HCT116 (cell line): ENCODE measurements around the gene CHL1. TPM values are rescaled to one million over a fixed set of nuclear protein-coding genes. Genes with fewer than 3 reads are reported as not detected.

Source experiments
- ATAC-seq: fragments of 200-7000 bp; cut with Tn5 transposase; 2 replicates; pipeline ENCODE4 v1.9.1; 2020; ENCODE audit warnings: mild to moderate bottlenecking, moderate library complexity
- BruUV-seq: library from RNA; stranded (reverse); fragments of 400-500 nt; replicated peaks from 2 replicates; lab custom pipeline; 2021; lab: Mats Ljungman, UMichigan
- CTCF ChIA-PET: fragments of 300-600 bp; sonication (Branson Sonifier 250); formaldehyde crosslinking; loops from one replicate; lab custom pipeline; 2021; ENCODE audit warnings: antibody characterized with exemption; lab: Charles Lee
- POLR2A ChIA-PET: fragments of 300-600, 350-600 bp; sonication (Branson Sonifier 250); formaldehyde crosslinking; loops from one replicate; lab custom pipeline; 2021; ENCODE audit warnings: antibody characterized with exemption; lab: Charles Lee
- RAD21 ChIA-PET, 2 experiments: fragments of 300-600 bp; sonication (Branson Sonifier 250); formaldehyde crosslinking; loops; one replicate each; lab custom pipeline; 2023; ENCODE audit warnings: low total read pairs in 2 of 2; ENCODE audit not compliant: uncharacterized antibody in 2 of 2, unreplicated experiment in 2 of 2, low non-redundant PET in 1 of 2; lab: Charles Lee
- DNase-seq: peaks from one replicate; pipeline ENCODE4 v3.0.0-alpha.2; 2010; ENCODE audit warnings: low read depth, low spot score
- H2AFZ ChIP-seq: fragments of 200-600 bp; shearing (Covaris generic), sonication (generic); 2 replicates; pipeline ENCODE4 v1.6.1; 2017; ENCODE audit warnings: low read depth, mixed run types, mixed read lengths, antibody characterized with exemption, low read length; ENCODE audit not compliant: poor library complexity, severe bottlenecking
- H3K27ac ChIP-seq: 2 replicates; pipeline ENCODE4 v1.5.1; 2012; ENCODE audit warnings: low read depth, low read length
- H3K27me3 ChIP-seq: fragments of 200-600 bp; sonication (generic); 2 replicates; pipeline ENCODE4 v1.6.1; 2016; ENCODE audit warnings: mixed run types, low read length, mixed read lengths; ENCODE audit not compliant: insufficient read depth
- H3K36me3 ChIP-seq, 2 experiments: fragments of 200-500 bp in 1 of 2; fragments of 200-600 bp in 1 of 2; sonication (Bioruptor generic) in 1 of 2; sonication (generic) in 1 of 2; 2 replicates each; pipeline versions ENCODE4 v1.5.1 to v1.6.1; 2014 to 2016; ENCODE audit warnings: low read length in 2 of 2, inconsistent platforms in 1 of 2, mixed read lengths in 1 of 2, mixed run types in 1 of 2; ENCODE audit not compliant: insufficient read depth in 2 of 2, control insufficient read depth in 1 of 2
- H3K4me1 ChIP-seq, 2 experiments: fragments of 200-600 bp in 1 of 2; sonication (generic) in 1 of 2; 2 replicates each; pipeline versions ENCODE4 v1.5.1 to v1.6.1; 2012 to 2017; ENCODE audit warnings: low read length in 2 of 2, inconsistent platforms in 1 of 2, mild to moderate bottlenecking in 1 of 2, mixed read lengths in 1 of 2, mixed run types in 1 of 2, moderate library complexity in 1 of 2; ENCODE audit not compliant: insufficient read depth in 2 of 2, control insufficient read depth in 1 of 2
- H3K4me2 ChIP-seq: fragments of 200-600 bp; sonication (generic); 2 replicates; pipeline ENCODE4 v1.6.1; 2017; ENCODE audit warnings: mixed run types, low read length, mixed read lengths
- H3K4me3 ChIP-seq, 2 experiments: fragments of 200-600 bp in 1 of 2; sonication (generic) in 1 of 2; replicated peaks in 1 of 2; 2 replicates each; pipeline ENCODE4 v1.5.1; 2011 to 2016; ENCODE audit warnings: low read length in 2 of 2, control low read depth in 1 of 2, low read depth in 1 of 2, mild to moderate bottlenecking in 1 of 2, mixed read lengths in 1 of 2, mixed run types in 1 of 2
- H3K79me2 ChIP-seq: fragments of 200-600 bp; sonication (generic); 2 replicates; pipeline ENCODE4 v1.6.1; 2017; ENCODE audit warnings: mild to moderate bottlenecking, mixed run types, low read length, moderate library complexity, mixed read lengths; ENCODE audit not compliant: insufficient read depth
- H3K9ac ChIP-seq: fragments of 200-600 bp; sonication (generic); 2 replicates; pipeline ENCODE4 v1.6.1; 2016; ENCODE audit warnings: low read length, mixed read lengths
- H3K9me2 ChIP-seq: fragments of 200-600 bp; sonication (generic), shearing (Covaris generic); 2 replicates; pipeline ENCODE4 v1.6.1; 2017; ENCODE audit warnings: mixed run types, mild to moderate bottlenecking, moderate library complexity; ENCODE audit not compliant: insufficient read depth
- H3K9me3 ChIP-seq, 2 experiments: fragments of 200-500 bp in 1 of 2; fragments of 200-600 bp in 1 of 2; sonication (Bioruptor generic) in 1 of 2; sonication (generic) in 1 of 2; 2 replicates each; pipeline ENCODE4 v1.6.1; 2014 to 2017; ENCODE audit warnings: low read length in 2 of 2, mixed read lengths in 2 of 2, inconsistent platforms in 1 of 2, low read depth in 1 of 2, mild to moderate bottlenecking in 1 of 2, mixed run types in 1 of 2, moderate library complexity in 1 of 2; ENCODE audit not compliant: control insufficient read depth in 1 of 2, insufficient read depth in 1 of 2
- H4K20me1 ChIP-seq: fragments of 200-600 bp; sonication (generic), shearing (Covaris generic); 2 replicates; pipeline ENCODE4 v1.6.1; 2017; ENCODE audit warnings: mixed run types, mild to moderate bottlenecking, moderate library complexity; ENCODE audit not compliant: insufficient read depth
- ATF3 ChIP-seq: IDR thresholded peaks from 2 replicates; pipeline ENCODE4 v1.6.1; 2012
- CBX3 ChIP-seq: IDR thresholded peaks from 2 replicates; pipeline ENCODE4 v1.6.1; 2012; ENCODE audit warnings: low read depth
- CEBPB ChIP-seq: IDR thresholded peaks from 2 replicates; pipeline ENCODE4 v1.6.1; 2012; ENCODE audit warnings: low read depth
- EGR1 ChIP-seq: IDR thresholded peaks from 2 replicates; pipeline ENCODE4 v1.6.1; 2012; ENCODE audit warnings: low read depth
- FOSL1 ChIP-seq: IDR thresholded peaks from 2 replicates; pipeline ENCODE4 v1.6.1; 2012; ENCODE audit warnings: low read depth
- JUND ChIP-seq: IDR thresholded peaks from 2 replicates; pipeline ENCODE4 v1.6.1; 2012
- MAX ChIP-seq: IDR thresholded peaks from 2 replicates; pipeline ENCODE4 v1.6.1; 2012
- POLR2A ChIP-seq: IDR thresholded peaks from 2 replicates; pipeline ENCODE4 v1.7.0; 2011; ENCODE audit warnings: borderline replicate concordance; ENCODE audit not compliant: insufficient read depth, insufficient read length; ENCODE audit errors: extremely low read depth
- REST ChIP-seq: IDR thresholded peaks from 2 replicates; pipeline ENCODE4 v1.6.1; 2012; ENCODE audit warnings: low read depth
- SP1 ChIP-seq: IDR thresholded peaks from 2 replicates; pipeline ENCODE4 v1.6.1; 2012; ENCODE audit warnings: low read depth
- SRF ChIP-seq: IDR thresholded peaks from 2 replicates; pipeline ENCODE4 v1.6.1; 2012; ENCODE audit warnings: low read depth
- TCF7L2 ChIP-seq: IDR thresholded peaks from 2 replicates; pipeline ENCODE4 v1.7.0; 2011; ENCODE audit warnings: borderline replicate concordance, inconsistent platforms; ENCODE audit not compliant: insufficient read depth, insufficient read length; ENCODE audit errors: extremely low read depth
- YY1 ChIP-seq: IDR thresholded peaks from 2 replicates; pipeline ENCODE4 v1.6.1; 2011; ENCODE audit warnings: low read length, low read depth, moderate library complexity, mild to moderate bottlenecking; ENCODE audit not compliant: insufficient replicate concordance; ENCODE audit errors: extremely low read depth
- ZBTB33 ChIP-seq: IDR thresholded peaks from 2 replicates; pipeline ENCODE4 v1.6.1; 2011; ENCODE audit warnings: mild to moderate bottlenecking, low read length, moderate library complexity; ENCODE audit not compliant: insufficient replicate concordance; ENCODE audit errors: extremely low read depth
- ZFX ChIP-seq: fragments of 450-650 bp; IDR thresholded peaks from 2 replicates; pipeline ENCODE4 v1.6.1; 2017
- ZNF274 ChIP-seq: fragments of 200-500 bp; sonication (Bioruptor generic); IDR thresholded peaks from 2 replicates; pipeline ENCODE4 v1.6.1; 2014; ENCODE audit warnings: mild to moderate bottlenecking, low read depth, low read length, inconsistent platforms
- intact Hi-C: fragments of 100-400 bp; cut with micrococcal nuclease; formaldehyde crosslinking; loops from 2 replicates; pipeline ENCODE4 v1.10.0; 2022
- total RNA-seq: library from RNA; stranded (reverse); gene quantifications from one replicate; pipeline ENCODE4 v1.2.1, GENCODE V29; 2021; ENCODE audit not compliant: unreplicated experiment

Gene CHL1
- total RNA-seq, 1 experiment from 2014 or later = not detected

GRCh38 chr3:192215-192929, 4.2 kb upstream of the CHL1 start:
- Histone ChIP-seq H3K27me3 (no peaks in the 10 kb centered on the region), H3K4me1 (no peaks in the 10 kb centered on the region), H3K79me2 (no peaks in the 10 kb centered on the region), H3K27ac (no peak overlapping the region), H3K9me2 (no peaks in the 10 kb centered on the region), H3K4me3 (no peak overlapping the region), H2AFZ (no peak overlapping the region), H3K9me3 (peaks cover 0 to 10% of the 10 kb centered on the region in 2 experiments; a peak in 2 of 4 replicates), H4K20me1 (no peaks in the 10 kb centered on the region), H3K4me2 (no peak overlapping the region), H3K36me3 (no peaks in the 10 kb centered on the region), H3K9ac (no peak overlapping the region)
- ChIA-PET POLR2A (no interaction called here), CTCF (no interaction called here), RAD21 (no interaction called here)
- no peak for DNase-seq
- no TSS peak for BruUV-seq
- TF ChIP-seq ZFX (no peak), YY1 (no peak), MAX (no peak), POLR2A (no peak), REST (no peak), ATF3 (no peak), SP1 (no peak), ZBTB33 (no peak), ZNF274 (no peak), JUND (no peak), CBX3 (no peak), FOSL1 (no peak), EGR1 (no peak), CEBPB (no peak), TCF7L2 (no peak), SRF (no peak)
- no peak for ATAC-seq
- intact Hi-C loops = no loop called here
